ENCODE measurements around the gene GRK7.
"Not testable (repeated sequence)": the region's sequence is repeated elsewhere in the genome, so short reads cannot be mapped to it uniquely, and the experiment has no call there.

GRK7 gene

DNA sequence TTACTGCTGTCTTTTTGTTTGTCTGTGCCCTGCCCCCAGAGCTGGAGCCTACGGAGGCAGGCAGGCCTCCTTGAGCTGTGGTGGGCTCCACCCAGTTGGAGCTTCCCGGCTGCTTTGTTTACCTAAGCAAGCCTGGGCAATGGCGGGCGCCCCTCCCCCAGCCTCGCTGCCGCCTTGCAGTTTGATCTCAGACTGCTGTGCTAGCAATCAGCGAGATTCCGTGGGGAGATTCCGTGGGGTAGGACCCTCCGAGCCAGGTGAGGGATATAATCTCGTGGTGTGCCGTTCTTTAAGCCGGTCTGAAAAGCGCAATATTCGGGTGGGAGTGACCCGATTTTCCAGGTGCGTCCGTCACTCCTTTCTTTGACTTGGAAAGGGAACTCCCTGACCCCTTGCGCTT lies 656 bp upstream of the GRK7 start:
- not testable (repeated sequence) for DNase-seq

DNA sequence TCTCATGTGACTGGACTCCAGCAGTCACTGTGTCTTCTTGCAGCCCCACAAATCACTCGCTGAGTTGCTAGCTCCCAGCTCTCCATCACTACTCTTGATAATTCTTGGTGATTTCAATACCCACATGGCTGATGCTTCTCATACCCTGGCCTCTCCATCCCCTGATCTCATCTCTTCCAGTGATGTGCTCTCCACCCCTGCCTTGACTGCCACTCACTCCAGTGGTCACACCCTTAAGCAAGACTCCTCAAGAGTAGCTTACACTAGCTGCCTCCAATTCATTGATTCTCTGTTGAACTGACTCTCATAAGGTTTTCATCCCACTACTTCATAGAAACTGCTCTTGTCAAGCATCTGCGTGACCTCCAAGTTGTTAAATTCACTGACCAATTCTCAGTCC lies 837 bp downstream of the GRK7 start:
- DNase-seq, result no peak

DNA sequence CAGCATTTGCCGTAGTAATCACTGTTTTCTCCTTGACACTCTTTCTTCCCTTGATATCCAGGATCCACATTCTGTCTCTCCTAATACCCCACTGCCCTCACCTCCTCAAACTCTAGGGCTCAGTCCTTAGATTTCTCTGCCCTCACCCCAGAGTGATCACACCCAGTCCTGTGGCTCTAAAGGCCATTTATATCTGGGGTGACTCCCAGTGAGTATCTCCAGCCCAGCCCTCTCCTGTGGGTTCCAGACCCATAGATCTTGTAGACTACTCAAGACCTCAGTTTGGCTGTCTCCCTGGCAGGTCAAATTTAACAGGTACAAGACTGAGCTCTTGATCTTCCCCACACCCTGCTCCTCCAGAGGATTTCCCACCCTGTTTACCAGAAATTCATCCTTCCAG lies 1.3 kb downstream of the GRK7 start:
- DNase-seq, result no peak

GRCh38 chr3:141764986-141765385 lies 1.8 kb downstream of the GRK7 start:
- DNase-seq, result no peak

- DNase-seq, result no peak
Observed at GRCh38 chr3:141767066-141767465, 3.9 kb downstream of the GRK7 start.

DNA sequence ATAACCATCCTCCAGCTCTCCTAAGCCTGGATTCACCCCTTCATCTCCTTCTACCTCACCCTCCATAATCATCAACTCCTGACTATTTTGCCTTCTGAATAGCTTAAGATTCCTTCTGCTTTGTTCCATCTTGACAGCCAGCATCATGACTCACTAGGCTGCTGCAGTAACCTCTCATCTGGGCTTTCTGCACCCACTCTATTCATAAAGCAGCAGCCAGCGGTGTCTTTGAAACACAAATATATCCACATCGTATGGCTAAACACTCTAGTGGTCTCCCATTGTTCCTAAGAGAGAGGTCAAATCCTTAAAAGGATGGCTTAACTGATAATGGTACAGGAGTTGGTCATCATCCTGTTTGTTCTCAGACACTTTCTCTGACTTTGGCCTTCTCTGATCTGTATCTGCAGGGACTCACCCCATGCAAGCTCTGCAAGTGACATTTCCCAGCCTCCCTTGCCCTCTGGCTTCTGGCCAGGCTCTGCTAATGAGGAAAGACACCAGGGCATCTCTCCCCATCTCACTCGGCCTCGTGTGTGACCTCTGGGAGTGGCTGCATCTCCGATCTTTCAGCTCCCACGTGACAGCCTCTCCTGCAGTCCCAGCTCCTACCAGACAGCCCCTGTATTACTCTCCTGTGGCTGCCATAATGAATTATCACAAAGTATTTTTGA lies 6.2 kb downstream of the GRK7 start:
- no peak for DNase-seq

GRCh38 chr3:141773676-141774075 lies 10.5 kb downstream of the GRK7 start:
- DNase-seq, result no peak

DNA sequence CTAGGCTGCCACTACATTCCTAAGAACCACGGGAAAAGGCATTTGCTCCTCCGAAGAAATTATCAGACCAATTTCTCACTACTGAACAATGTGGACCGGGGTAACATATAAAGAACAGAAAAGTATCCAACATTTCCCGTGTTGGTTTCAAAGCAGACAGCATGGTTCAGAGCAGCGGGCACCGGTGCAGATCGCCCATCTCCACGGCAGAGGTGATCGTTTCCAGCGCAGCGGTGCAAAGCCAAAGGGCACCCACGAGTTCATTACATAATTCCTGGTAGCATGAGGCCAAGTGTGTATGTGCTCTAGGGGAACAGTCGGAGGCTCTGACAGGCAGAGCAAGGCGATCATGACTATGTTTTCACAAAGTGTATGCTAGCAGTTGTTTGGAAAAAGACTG lies 13.2 kb downstream of the GRK7 start:
- no peak for DNase-seq

DNA sequence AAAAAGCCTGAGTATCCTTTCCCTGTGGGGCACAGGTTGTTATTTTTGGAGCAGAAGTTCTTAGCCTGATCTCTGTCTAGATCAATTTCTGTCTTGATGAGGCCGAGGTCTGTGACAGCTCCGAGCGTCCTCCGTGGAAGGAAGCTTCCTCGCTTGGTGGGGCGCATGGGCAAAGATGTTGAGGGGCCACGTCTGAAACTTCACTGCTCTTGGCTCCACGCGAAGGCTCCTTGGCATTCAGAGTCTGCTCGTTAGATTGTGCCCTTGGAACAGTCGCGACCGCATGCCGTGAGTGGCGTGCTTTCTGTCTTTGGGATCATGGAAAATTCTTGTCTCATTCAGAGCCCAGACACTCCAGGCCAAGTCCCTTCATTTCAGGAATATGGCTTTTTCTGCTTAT lies 13.7 kb downstream of the GRK7 start:
- DNase-seq, result no peak

GRCh38 chr3:141777957-141778813 lies 15.0 kb downstream of the GRK7 start:
- DNase-seq, result no peak

- no peak for DNase-seq
Observed at GRCh38 chr3:141779667-141780066, 16.5 kb downstream of the GRK7 start.

DNA sequence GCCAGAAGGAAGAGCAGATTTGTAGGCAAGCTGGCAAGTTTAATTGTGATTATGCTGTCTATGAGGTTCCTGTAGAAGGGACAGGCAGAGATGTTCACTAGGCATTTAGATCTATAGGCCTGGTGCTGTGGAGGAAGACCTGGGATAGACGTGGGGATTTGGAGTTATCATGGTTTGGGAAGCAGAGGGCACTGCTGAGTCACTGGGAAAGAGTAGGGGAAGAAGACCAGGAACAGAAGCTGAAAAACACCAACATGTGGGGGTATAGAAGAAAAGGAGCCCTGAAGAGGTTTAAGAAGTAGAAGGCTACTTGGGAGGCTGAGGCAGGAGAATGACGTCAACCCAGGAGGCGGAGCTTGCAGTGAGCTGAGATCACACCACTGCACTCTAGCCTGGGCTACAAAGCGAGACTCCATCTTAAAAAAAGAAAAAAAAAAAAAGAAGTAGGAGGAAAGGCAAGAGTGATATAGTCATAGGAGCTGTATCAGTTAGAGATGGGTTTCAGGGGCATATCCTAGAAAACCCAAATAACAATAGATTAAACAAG lies 19.3 kb downstream of the GRK7 start:
- DNase-seq, result no peak

GRCh38 chr3:141783632-141784031 lies 20.4 kb downstream of the GRK7 start:
- no peak for DNase-seq

DNA sequence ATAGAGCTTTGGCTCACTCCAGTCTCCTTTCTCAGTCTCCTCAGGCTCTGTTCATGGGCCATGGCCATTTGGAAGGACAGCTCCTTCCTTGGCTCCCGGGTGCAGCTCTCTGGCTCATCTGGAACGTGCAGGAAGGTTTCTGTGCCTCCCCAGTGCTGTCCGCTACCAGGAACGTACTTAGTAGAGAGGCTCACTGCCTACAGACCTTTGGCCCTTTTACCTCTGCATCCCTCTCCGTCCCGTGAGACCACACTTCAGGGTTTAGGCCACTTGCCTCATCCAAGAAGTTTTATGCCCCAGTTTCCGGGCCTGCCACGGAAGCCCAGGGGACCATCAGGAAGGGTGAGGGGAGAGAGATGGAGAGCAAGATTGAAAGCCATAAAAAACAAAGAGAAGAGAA lies 20.9 kb downstream of the GRK7 start:
- DNase-seq, result no peak

- no peak for DNase-seq
Observed at GRCh38 chr3:141784531-141784930, 21.3 kb downstream of the GRK7 start.

DNA sequence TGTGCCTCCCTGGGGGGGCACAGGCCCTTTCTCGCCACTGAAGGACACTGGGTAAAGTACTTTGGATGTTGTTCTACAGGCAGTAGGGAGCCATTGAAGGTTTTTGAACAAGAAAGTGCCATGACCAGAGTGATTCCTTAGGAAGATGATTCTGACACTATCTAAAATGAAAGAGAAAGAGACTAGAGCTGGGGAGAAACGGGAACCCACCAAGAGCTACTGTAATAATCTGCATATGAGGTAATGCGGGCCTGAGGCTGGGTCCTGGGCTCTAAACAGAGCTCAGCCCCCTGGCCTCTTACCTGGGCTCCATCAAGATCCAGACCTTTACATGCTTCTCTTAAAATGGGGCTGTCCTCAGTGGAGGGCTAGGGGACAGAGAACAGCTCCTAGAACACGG lies 24.9 kb downstream of the GRK7 start:
- DNase-seq, result no peak

DNA sequence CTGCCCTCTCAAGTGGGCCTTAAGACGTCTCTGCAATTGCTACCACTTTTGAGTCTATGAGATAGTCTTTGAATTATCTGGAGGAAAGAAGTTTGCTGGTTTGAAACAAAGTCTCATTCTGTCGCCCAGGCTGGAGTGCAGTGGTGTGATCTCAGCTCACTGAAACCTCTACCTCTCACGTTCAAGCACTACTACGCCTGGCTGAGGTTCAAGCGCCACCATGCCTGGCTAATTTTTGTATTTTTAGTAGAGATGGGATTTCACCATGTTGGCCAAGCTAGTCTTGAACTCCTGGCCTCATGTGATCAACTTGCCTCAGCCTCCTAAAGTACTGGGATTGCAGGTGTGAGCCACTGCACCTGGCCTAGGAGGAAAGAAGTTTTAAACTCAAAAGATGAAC lies 25.5 kb downstream of the GRK7 start:
- DNase-seq, result not testable (repeated sequence)

DNA sequence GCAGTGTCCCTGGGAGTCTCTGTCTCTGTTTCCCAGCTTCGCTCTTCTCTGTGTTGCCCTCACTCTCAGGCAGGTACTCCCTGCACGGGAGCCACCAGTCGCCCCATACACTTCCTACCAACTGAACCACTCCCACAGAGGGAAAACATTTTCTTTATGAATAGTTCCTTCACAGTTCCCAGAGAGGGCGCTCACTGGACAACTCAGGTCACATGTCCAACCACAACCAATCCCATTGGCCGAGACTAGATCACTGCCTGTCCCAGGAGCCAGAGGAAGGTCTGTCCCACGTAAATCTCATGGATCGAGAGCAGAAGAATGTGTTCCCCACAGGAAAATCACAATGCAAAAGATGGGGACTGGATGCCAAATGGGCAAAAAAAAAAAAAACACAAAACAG lies 26.1 kb downstream of the GRK7 start:
- no peak for DNase-seq

DNA sequence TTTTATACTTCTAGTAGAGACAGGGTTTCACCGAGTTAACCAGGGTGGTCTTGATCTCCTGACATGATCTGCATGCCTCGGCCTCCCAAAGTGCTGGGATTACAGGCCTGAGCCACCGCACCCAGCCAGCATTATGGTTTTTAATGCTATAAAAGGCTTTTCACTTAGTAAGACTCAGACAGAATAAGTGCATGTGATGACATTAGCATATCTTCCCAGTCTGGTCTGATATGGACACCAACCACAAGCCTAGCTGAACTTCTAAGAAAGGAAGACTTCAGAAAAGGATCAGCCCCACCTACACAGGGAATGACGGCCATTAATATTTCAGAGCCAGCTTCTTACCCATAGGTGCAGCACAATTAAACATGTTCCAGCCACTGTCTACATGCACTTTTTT lies 27.0 kb downstream of the GRK7 start:
- DNase-seq, result no peak

GRCh38 chr3:141792495-141792894 lies 29.3 kb downstream of the GRK7 start:
- DNase-seq, result no peak

GRCh38 chr3:141793476-141794260 lies 30.5 kb downstream of the GRK7 start:
- DNase-seq, result no peak

DNA sequence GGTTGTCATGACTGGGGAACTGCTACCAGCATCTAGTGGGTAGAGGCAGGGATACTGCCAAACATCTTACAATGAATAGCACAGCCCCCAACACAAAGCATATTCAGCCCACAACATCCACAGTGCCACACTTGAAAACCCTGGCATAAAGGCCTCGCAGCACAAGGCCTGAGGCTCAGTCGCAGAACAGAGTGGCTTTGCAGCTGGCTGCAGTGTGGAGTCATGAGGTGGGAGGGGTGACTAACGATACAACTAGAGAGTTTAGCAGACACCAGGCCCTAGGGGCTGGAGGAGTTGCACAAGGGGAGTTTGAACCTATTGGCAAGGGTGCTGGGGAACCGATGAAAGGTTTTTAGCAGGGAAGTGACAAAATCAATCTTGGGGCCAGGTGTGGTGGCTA lies 32.1 kb downstream of the GRK7 start:
- DNase-seq, result no peak

DNA sequence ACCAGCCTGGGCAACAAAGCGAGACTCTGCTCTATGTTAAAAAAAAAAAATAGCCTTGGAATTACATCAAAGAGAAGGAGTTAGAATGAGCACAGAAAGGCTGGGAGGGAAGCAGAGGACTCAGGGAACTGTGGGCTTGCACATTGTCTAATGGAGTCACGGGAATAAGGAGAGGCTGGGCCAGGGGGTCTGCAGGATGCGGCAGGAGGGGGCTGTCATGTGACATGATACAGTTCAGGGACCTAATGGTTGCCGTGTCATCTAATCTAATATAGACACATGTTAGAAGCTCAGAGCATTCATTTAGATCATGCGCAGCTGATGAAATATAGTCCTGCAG lies 32.5 kb downstream of the GRK7 start:
- DNase-seq, result no peak
